Liver (tissue), 9 donors: ENCODE results near the gene ZNF816. TPM values are rescaled to one million over a fixed set of nuclear protein-coding genes. Genes with fewer than 3 reads are reported as not detected.

Experiments
- DNase-seq: peaks from one replicate; pipeline ENCODE4 v3.0.0-alpha.2; 2017; ENCODE audit warnings: low spot score
- H3K27ac ChIP-seq, 2 donors: one replicate each; pipeline ENCODE4 v1.7.0; 2013; ENCODE audit warnings: inconsistent platforms in 2 of 2, low read length in 2 of 2, control low read depth in 1 of 2, low read depth in 1 of 2, mild to moderate bottlenecking in 1 of 2
- H3K27me3 ChIP-seq, 4 donors: one replicate each; pipeline versions ENCODE4 v1.6.1 to v1.7.0; 2013; ENCODE audit warnings: low read length in 3 of 4, inconsistent platforms in 1 of 4, mild to moderate bottlenecking in 1 of 4, moderate library complexity in 1 of 4; ENCODE audit not compliant: control insufficient read depth in 4 of 4, insufficient read depth in 4 of 4
- H3K36me3 ChIP-seq, 4 donors: one replicate each; pipeline versions ENCODE4 v1.6.1 to v1.7.0; 2013; ENCODE audit warnings: low read length in 3 of 4, mild to moderate bottlenecking in 3 of 4, low read depth in 1 of 4, moderate library complexity in 1 of 4; ENCODE audit not compliant: control insufficient read depth in 4 of 4, insufficient read depth in 3 of 4
- H3K4me1 ChIP-seq, 4 donors: one replicate each; pipeline versions ENCODE4 v1.6.1 to v1.7.0; 2013; ENCODE audit warnings: low read length in 3 of 4, mild to moderate bottlenecking in 3 of 4, moderate library complexity in 1 of 4; ENCODE audit not compliant: control insufficient read depth in 4 of 4, insufficient read depth in 4 of 4
- H3K4me3 ChIP-seq, 3 donors: one replicate each; pipeline versions ENCODE4 v1.6.1 to v1.7.0; 2013; ENCODE audit warnings: low read length in 3 of 3, control low read depth in 1 of 3, low read depth in 1 of 3, mild to moderate bottlenecking in 1 of 3
- H3K9ac ChIP-seq, 2 donors: one replicate each; pipeline ENCODE4 v1.7.0; 2013; ENCODE audit warnings: low read length in 2 of 2, mild to moderate bottlenecking in 2 of 2, moderate library complexity in 2 of 2, control low read depth in 1 of 2, low read depth in 1 of 2
- H3K9me3 ChIP-seq, 4 donors: one replicate each; pipeline versions ENCODE4 v1.6.1 to v1.7.0; 2013; ENCODE audit warnings: low read length in 3 of 4; ENCODE audit not compliant: control insufficient read depth in 4 of 4
- FOXA1 ChIP-seq: IDR thresholded peaks from 2 replicates; pipeline ENCODE4 v1.6.1; 2016; ENCODE audit warnings: antibody characterized with exemption
- FOXA2 ChIP-seq: IDR thresholded peaks from 2 replicates; pipeline ENCODE4 v1.6.1; 2016; ENCODE audit warnings: antibody characterized with exemption
- GABPA ChIP-seq, 2 donors: IDR thresholded peaks in 1 of 2; conservative IDR thresholded peaks in 1 of 2; 2 replicates each; pipeline ENCODE4 v1.6.1; 2016; ENCODE audit warnings: antibody characterized with exemption in 2 of 2, mild to moderate bottlenecking in 1 of 2, moderate library complexity in 1 of 2
- HNF4G ChIP-seq: IDR thresholded peaks from 2 replicates; pipeline ENCODE4 v1.6.1; 2016; ENCODE audit warnings: antibody characterized with exemption
- JUND ChIP-seq, 2 donors: IDR thresholded peaks; 2 replicates each; pipeline ENCODE4 v1.6.1; 2016; ENCODE audit warnings: antibody characterized with exemption in 2 of 2
- MAX ChIP-seq: IDR thresholded peaks from 2 replicates; pipeline ENCODE4 v1.6.1; 2016; ENCODE audit warnings: antibody characterized with exemption
- RXRA ChIP-seq, 2 donors: IDR thresholded peaks; 2 replicates each; pipeline ENCODE4 v1.6.1; 2017 to 2018; ENCODE audit warnings: antibody characterized with exemption in 2 of 2, mild to moderate bottlenecking in 1 of 2
- WGBS: extraction: QIAGEN DNeasy Blood & Tissue Kit; methylation state at CpG from one replicate; pipeline ENCODE4 v1.1.7; 2013; 5-methylcytosine and 5-hydroxymethylcytosine counted together
- polyA plus RNA-seq, 2 donors: library from polyadenylated mRNA; stranded (reverse) in 1 of 2; unstranded in 1 of 2; fragments of 200-250 nt in 1 of 2; fragments of >200 nt in 1 of 2; fragmentation: Nextera tagmentation in 1 of 2; extraction: Ambion mirVana in 1 of 2; gene quantifications; one replicate each; pipeline versions ENCODE4 v1.2.1 to v1.2.3, GENCODE V29; 2013 to 2015
- total RNA-seq, 2 donors: library from RNA; depleted of rRNA; stranded (reverse); fragments of >200 nt; gene quantifications; one replicate each; pipeline ENCODE4 v1.2.3, GENCODE V29; 2014
- TF ChIP-seq, protein P1 (sequence below): fragments of 150-350 bp; IDR thresholded peaks from 2 replicates; pipeline ENCODE4 v1.5.1; 2017; ENCODE audit warnings: improper control_type of control experiment, low read depth, low read length; ENCODE audit not compliant: missing input control
- TF ChIP-seq, protein P2 (sequence below): IDR thresholded peaks from 2 replicates; pipeline ENCODE4 v1.6.1; 2016; ENCODE audit warnings: antibody characterized with exemption, mild to moderate bottlenecking
- donor health status: healthy.
- donor health status: healthy.
- donor health status: healthy.
- donor health status: healthy.
- donor health status: healthy.

Gene ZNF816
- total and polyA plus RNA-seq, 4 donors, result 0.93 to 6.5 (median 1.7) TPM

- Histone ChIP-seq H3K36me3 (peaks cover 6 to 27% (median 22%) of the 10 kb centered on the region in 4 donors), H3K27me3 (no peaks in the 10 kb centered on the region), H3K9ac (no peak overlapping the region), H3K4me1 (no peaks in the 10 kb centered on the region), H3K9me3 (peaks cover 35 to 65% (median 52%) of the 10 kb centered on the region in 4 donors), H3K4me3 (peak overlapping the region in 2 of 3 donors; percentile 8 to 46), H3K27ac (no peak overlapping the region)
- TF ChIP-seq FOXA2, result no peak
- no peak for TF ChIP-seq FOXA1
- no peak for TF ChIP-seq MAX
- TF ChIP-seq, protein P1, sequence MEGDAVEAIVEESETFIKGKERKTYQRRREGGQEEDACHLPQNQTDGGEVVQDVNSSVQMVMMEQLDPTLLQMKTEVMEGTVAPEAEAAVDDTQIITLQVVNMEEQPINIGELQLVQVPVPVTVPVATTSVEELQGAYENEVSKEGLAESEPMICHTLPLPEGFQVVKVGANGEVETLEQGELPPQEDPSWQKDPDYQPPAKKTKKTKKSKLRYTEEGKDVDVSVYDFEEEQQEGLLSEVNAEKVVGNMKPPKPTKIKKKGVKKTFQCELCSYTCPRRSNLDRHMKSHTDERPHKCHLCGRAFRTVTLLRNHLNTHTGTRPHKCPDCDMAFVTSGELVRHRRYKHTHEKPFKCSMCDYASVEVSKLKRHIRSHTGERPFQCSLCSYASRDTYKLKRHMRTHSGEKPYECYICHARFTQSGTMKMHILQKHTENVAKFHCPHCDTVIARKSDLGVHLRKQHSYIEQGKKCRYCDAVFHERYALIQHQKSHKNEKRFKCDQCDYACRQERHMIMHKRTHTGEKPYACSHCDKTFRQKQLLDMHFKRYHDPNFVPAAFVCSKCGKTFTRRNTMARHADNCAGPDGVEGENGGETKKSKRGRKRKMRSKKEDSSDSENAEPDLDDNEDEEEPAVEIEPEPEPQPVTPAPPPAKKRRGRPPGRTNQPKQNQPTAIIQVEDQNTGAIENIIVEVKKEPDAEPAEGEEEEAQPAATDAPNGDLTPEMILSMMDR, result no peak
- WGBS, result 95% methylated on average over 13 of the region's 13 CpGs
- DNase-seq, result no peak
Measured at GRCh38 chr19:52948025-52948770, 14.5 kb downstream of the ZNF816 start.

DNA sequence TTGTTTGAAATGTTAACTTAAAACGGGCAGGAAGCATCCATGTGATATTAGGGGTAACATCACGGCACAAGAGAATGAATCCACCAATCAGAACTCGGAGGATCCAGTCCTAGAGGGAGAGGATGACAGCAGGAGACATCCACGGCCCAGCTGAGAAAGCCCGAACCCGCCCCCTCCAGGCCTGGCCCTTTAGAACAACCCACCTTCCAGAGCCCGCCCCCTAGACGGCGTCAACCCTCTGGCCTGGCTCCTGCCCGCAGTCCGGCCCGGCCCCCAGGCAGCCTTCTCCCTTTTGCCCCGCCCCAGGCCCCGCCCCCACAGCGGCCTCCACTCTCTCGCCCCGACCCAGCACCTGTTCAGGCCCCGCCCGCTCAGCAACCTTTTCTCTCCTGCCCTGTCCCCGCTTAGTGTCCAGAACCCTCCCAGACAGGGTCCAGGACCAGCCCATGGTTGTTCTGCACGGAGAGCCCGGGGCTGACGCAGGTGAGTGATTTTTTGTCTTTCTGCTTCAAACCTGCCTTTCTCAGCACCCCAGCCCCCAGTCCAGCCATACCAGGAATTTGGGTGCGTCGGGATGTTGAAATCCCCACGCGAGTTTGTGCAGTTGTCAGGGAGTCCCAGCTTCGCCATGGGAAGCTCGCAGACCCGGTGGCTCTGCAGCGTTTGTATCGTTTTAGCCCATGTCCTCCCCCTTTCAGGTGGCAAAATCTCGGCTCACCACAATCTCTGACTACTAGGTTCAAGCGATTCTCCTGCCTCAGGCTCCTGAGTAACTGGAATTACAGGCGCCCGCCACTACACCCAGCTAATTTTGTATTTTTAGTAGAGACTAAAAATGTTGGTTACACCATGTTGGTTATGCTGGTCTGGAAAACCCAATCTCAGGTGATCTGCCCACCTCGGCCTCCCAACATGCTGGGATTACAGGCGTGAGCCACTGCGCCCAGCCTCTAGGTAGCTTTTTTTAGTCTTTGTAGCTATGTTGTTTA lies 16.1 kb downstream of the ZNF816 start:
- peaks cover 25 to 56% (median 38%) of the 10 kb centered on the region in 4 donors for H3K9me3 ChIP-seq
- DNase-seq, result peak; percentile 58
- peak overlapping the region in 2 of 3 donors; percentile 6 to 9 for H3K4me3 ChIP-seq
- no peak overlapping the region for H3K27ac ChIP-seq
- H3K27me3 ChIP-seq, result no peaks in the 10 kb centered on the region
- peaks cover 3 to 13% (median 9%) of the 10 kb centered on the region in 4 donors for H3K36me3 ChIP-seq
- 38% methylated on average over 39 of the region's 39 CpGs for WGBS
- peaks cover 0 to 2% (median 0%) of the 10 kb centered on the region in 4 donors for H3K4me1 ChIP-seq
- no peak for TF ChIP-seq GABPA (IDR thresholded peaks at IDR 0.05 in 1 of 2, conservative IDR thresholded peaks at IDR 0.05 in 1 of 2)
- TF ChIP-seq, protein P1, result no peak
- no peak overlapping the region for H3K9ac ChIP-seq

DNA sequence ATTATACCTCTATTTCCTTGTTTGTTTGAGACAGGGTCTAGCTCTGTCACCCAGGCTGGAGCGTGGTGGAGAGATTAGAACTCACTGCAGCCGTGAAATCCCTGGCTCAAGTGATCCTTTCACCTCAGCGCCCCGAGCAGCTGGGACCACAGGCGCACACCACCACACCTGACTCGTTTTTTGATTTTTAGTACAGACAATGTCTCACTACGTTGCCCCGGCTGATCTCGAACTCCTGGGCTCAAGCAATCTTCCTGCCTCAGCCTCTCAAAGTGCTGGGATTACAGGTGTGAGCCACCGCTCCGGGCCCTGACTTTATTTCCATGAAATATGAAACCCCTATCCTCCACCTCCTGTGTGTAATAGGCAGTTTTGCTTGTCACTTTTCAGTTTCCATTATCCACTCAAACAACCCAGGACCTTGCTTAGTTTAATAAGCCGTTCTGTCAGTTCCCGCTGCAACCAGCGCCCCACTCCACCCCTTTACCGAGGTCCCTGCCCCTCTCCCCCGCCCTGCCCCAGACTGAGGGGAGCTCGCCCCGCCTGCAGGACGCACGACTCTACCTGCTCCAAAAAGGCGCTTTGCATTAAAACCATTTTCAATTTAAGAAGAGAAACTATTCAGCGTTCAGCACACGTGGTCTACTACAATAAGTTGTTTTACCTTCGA lies 16.9 kb downstream of the ZNF816 start:
- Histone ChIP-seq H3K36me3 (peaks cover 0 to 8% (median 3%) of the 10 kb centered on the region in 4 donors), H3K27me3 (no peaks in the 10 kb centered on the region), H3K27ac (no peak overlapping the region), H3K4me3 (no peak overlapping the region), H3K9me3 (peaks cover 20 to 49% (median 34%) of the 10 kb centered on the region in 4 donors), H3K4me1 (peaks cover 0 to 2% (median 0%) of the 10 kb centered on the region in 4 donors), H3K9ac (no peak overlapping the region)
- DNase-seq, result no peak
- TF ChIP-seq, protein P2, sequence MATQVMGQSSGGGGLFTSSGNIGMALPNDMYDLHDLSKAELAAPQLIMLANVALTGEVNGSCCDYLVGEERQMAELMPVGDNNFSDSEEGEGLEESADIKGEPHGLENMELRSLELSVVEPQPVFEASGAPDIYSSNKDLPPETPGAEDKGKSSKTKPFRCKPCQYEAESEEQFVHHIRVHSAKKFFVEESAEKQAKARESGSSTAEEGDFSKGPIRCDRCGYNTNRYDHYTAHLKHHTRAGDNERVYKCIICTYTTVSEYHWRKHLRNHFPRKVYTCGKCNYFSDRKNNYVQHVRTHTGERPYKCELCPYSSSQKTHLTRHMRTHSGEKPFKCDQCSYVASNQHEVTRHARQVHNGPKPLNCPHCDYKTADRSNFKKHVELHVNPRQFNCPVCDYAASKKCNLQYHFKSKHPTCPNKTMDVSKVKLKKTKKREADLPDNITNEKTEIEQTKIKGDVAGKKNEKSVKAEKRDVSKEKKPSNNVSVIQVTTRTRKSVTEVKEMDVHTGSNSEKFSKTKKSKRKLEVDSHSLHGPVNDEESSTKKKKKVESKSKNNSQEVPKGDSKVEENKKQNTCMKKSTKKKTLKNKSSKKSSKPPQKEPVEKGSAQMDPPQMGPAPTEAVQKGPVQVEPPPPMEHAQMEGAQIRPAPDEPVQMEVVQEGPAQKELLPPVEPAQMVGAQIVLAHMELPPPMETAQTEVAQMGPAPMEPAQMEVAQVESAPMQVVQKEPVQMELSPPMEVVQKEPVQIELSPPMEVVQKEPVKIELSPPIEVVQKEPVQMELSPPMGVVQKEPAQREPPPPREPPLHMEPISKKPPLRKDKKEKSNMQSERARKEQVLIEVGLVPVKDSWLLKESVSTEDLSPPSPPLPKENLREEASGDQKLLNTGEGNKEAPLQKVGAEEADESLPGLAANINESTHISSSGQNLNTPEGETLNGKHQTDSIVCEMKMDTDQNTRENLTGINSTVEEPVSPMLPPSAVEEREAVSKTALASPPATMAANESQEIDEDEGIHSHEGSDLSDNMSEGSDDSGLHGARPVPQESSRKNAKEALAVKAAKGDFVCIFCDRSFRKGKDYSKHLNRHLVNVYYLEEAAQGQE, result no peak
- TF ChIP-seq FOXA1 (no peak), FOXA2 (no peak), HNF4G (no peak), JUND (IDR thresholded peaks at IDR 0.05) (no peak), RXRA (IDR thresholded peaks at IDR 0.05) (no peak)
- WGBS, result 53% methylated on average over 24 of the region's 24 CpGs
